Adrenal gland (tissue), 19 donors: ENCODE results near the gene PRKCSH. TPM values are rescaled to one million over a fixed set of nuclear protein-coding genes. Genes with fewer than 3 reads are reported as not detected.
A peak's percentile ranks its signal among the peaks of the same experiment; 100 is the strongest.

Source experiments
- DNase-seq, 7 donors: peaks; one replicate each; pipeline ENCODE4 v3.0.0-alpha.2; 2019 to 2020
- H3K27ac ChIP-seq, 5 donors: fragments of 200-600 bp; sonication (generic) in 4 of 5; 1 replicate in 3 of 5; 2 replicates in 2 of 5; pipeline versions ENCODE4 v1.5.1 to v1.8.0; 2016 to 2020; ENCODE audit warnings: mild to moderate bottlenecking in 1 of 5
- H3K27me3 ChIP-seq: fragments of 200-600 bp; 2 replicates; pipeline ENCODE4 v1.8.0; 2021
- H3K36me3 ChIP-seq, 2 donors: fragments of 200-600 bp; replicated peaks in 1 of 2; 1 replicate in 1 of 2; 2 replicates in 1 of 2; pipeline versions ENCODE4 v1.5.1 to v1.8.0; 2018 to 2022
- H3K4me1 ChIP-seq, 2 donors: fragments of 200-600 bp; replicated peaks in 1 of 2; 1 replicate in 1 of 2; 2 replicates in 1 of 2; pipeline versions ENCODE4 v1.5.1 to v1.8.0; 2018 to 2021
- H3K4me3 ChIP-seq, 4 donors: fragments of 200-600 bp; sonication (generic) in 3 of 4; one replicate each; pipeline ENCODE4 v1.5.1; 2016 to 2018
- H3K9me3 ChIP-seq, 3 donors: fragments of 200-600 bp; sonication (generic) in 1 of 3; replicated peaks in 1 of 3; 1 replicate in 2 of 3; 2 replicates in 1 of 3; pipeline versions ENCODE4 v1.5.1 to v1.8.0; 2016 to 2021
- CTCF ChIP-seq, 6 experiments: fragments of 450-650 bp in 4 of 6; fragments of 200-600 bp in 2 of 6; sonication (generic) in 1 of 6; IDR thresholded peaks; 1 replicate in 5 of 6; 2 replicates in 1 of 6; pipeline versions ENCODE4 v1.5.1 to v1.8.0; 2016 to 2021; ENCODE audit warnings: antibody characterized with exemption in 6 of 6, mild to moderate bottlenecking in 2 of 6, moderate library complexity in 1 of 6
- POLR2A ChIP-seq, 2 donors: fragments of 450-650 bp; IDR thresholded peaks; one replicate each; pipeline ENCODE4 v1.6.1; 2017; ENCODE audit warnings: antibody characterized with exemption in 2 of 2, mild to moderate bottlenecking in 2 of 2, moderate library complexity in 1 of 2
- WGBS, 4 donors: extraction: QIAGEN DNeasy Blood & Tissue Kit in 2 of 4; methylation state at CpG; one replicate each; pipeline versions ENCODE4 v1.1.5 to v1.1.7; 2013 to 2017; 5-methylcytosine and 5-hydroxymethylcytosine counted together
- intact Hi-C, 2 donors: fragments of 100-400 bp; cut with DNase I; formaldehyde crosslinking; loops; one replicate each; pipeline versions ENCODE4 v1.14.1 to v1.15.0; 2022 to 2023
- long read RNA-seq, 10 donors: library from polyadenylated mRNA in 3 of 10; unstranded in 2 of 10; stranded (forward) in 1 of 10; transcript quantifications; one replicate each; pipeline ENCODE4 v2.0.0 and lab custom pipeline, GENCODE V29; 2021 to 2026
- polyA plus RNA-seq, 3 donors: library from polyadenylated mRNA; stranded (reverse); fragments of 200-250 nt in 2 of 3; fragments of 350-450 nt in 1 of 3; fragmentation: Illumina TruSeq in 1 of 3; extraction: RNeasy Lipid Tissue Mini Kit (QIAGEN cat#74804) in 1 of 3; gene quantifications; one replicate each; pipeline ENCODE4 v1.2.3, GENCODE V29; 2013 to 2014
- total RNA-seq, 9 donors: library from RNA; depleted of rRNA in 4 of 9; stranded (reverse); fragments of >200 nt in 4 of 9; fragments of 120-200 nt in 1 of 9; fragmentation: NEBNext Ultra II Directional in 1 of 9; extraction: Animal tissue kit (Norgen Biotek cat#: 25700) in 1 of 9; gene quantifications; one replicate each; pipeline versions ENCODE4 v1.1.0 to v1.2.4, GENCODE V29; 2013 to 2023
- donor health status: healthy with polysubstance abuse.
- donor health status: Bipolar disorder and iron deficiency.
- donor health status: DM: yes; HTN: yes; CAD: no.
- donor health status: DM: no; HTN: no; CAD: no.
- donor health status: DM: no; HTN: no; CAD: no.
- donor health status: DM: yes; HTN: yes; CAD: no.

PRKCSH gene
- total RNA-seq (100 to 1,000 TPM in 8 of 9 donors, 10 to 100 TPM in 1; 64.4 to 359 (median 246) TPM), polyA plus RNA-seq (100 to 1,000 TPM; 142 to 228 (median 177) TPM)
- long read RNA-seq, donor 1, partial matches to known transcripts = 0 of 1 reads
- long read RNA-seq, donor 1, other reads (novel, unspliced or antisense) = 0 of 1 reads
- long read RNA-seq, donor 2, partial matches to known transcripts = 5 of 17 reads
- long read RNA-seq, donor 2, other reads (novel, unspliced or antisense) = 8 of 17 reads
- long read RNA-seq, donor 3, partial matches to known transcripts = 0 of 2 reads
- long read RNA-seq, donor 3, other reads (novel, unspliced or antisense) = 0 of 2 reads
- long read RNA-seq, donor 4, partial matches to known transcripts = 1 of 7 reads
- long read RNA-seq, donor 4, other reads (novel, unspliced or antisense) = 6 of 7 reads
- long read RNA-seq, donor 5, transcript PRKCSH-217 (18 exons, 2,100 nt) = major isoform, 9 of 218 reads
- long read RNA-seq, donor 5, partial matches to known transcripts = 48 of 218 reads
- long read RNA-seq, donor 5, other reads (novel, unspliced or antisense) = 155 of 218 reads
- long read RNA-seq, donor 6, partial matches to known transcripts = 5 of 19 reads
- long read RNA-seq, donor 6, other reads (novel, unspliced or antisense) = 13 of 19 reads
- long read RNA-seq, donor 7, partial matches to known transcripts = 0 of 1 reads
- long read RNA-seq, donor 7, other reads (novel, unspliced or antisense) = 0 of 1 reads
- long read RNA-seq, donor 8, transcript PRKCSH-209 (17 exons, 1,898 nt) = major isoform, 6 of 33 reads
- long read RNA-seq, donor 8, partial matches to known transcripts = 0 of 33 reads
- long read RNA-seq, donor 8, other reads (novel, unspliced or antisense) = 26 of 33 reads
- long read RNA-seq, donor 9, partial matches to known transcripts = 17 of 18 reads
- long read RNA-seq, donor 9, other reads (novel, unspliced or antisense) = 0 of 18 reads
- long read RNA-seq, donor 10, partial matches to known transcripts = 0 of 6 reads
- long read RNA-seq, donor 10, other reads (novel, unspliced or antisense) = 5 of 6 reads

DNA sequence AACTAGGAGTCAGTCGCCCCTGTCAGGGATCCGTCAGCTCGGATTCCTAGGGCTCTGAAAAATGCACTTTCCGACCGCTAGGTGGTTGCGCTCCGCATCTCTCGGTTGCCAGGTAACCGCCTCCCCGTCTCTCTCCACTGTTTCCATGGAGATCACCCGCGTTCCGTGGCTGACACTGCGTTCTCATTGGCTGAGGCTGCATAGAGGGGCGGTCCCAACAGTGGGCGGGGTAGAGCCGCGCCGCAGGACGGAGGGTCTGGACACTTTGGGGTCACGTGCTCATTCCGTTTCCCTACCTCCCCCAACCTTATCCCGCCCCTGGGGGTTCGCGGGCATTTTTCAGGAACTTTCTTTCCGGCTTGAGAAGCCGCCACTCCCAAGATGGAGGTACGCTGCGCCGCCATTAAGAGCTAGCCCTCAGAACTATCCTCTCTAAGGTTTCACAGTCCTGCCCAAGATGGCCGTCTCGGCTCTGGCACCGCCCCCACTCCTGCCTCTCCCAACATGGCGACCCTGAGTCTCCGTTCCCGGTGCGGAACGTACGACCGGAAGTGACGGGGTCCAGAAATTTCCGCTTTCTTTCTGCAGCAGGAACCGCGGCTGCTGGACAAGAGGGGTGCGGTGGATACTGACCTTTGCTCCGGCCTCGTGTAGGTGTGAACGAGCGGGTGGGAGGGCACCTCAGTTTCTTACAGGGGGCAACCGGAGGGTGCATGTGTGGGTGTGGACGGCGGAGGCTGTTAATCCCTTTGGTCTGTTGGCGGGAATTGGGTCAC lies at the start of gene PRKCSH, which contains the start of gene ODAD3:
PRKCSH (plus strand) TSS at position 579 of the 776 bp plus-strand sequence. CDS start 483 bp downstream, outside the sequence.
ODAD3 (minus strand) TSS at position 65 of the 776 bp plus-strand sequence. CDS start 105 bp downstream, outside the sequence.
- no peaks in the 10 kb centered on the region for H3K27me3 ChIP-seq
- H3K4me1 ChIP-seq = peaks cover 12 to 17% of the 10 kb centered on the region in 2 donors
- peak; percentile 99 to 100 (median 100) for DNase-seq
- peak in 1 of 2 donors; percentile 34 for TF ChIP-seq POLR2A (IDR thresholded peaks at IDR 0.05)
- TF ChIP-seq CTCF (IDR thresholded peaks at IDR 0.05) = peak; percentile 89 to 99 (median 98)
- peak within 1 kb of the TSS in 4 of 5 donors; percentile 57 to 87 (median 72) for H3K27ac ChIP-seq
- no peaks in the 10 kb centered on the region for H3K9me3 ChIP-seq
- intact Hi-C loops = no loop called here
- H3K36me3 ChIP-seq = peaks cover 0 to 39% of the 10 kb centered on the region in 2 donors
- WGBS, 4 donors = 0 to 1% (median 0%) methylated on average over 1 to 53 of the region's 53 CpGs
- H3K4me3 ChIP-seq = peak within 1 kb of the TSS in 3 of 4 donors; percentile 4 to 81 (median 78)

- no peak for TF ChIP-seq CTCF (IDR thresholded peaks at IDR 0.05)
- no peak for TF ChIP-seq POLR2A (IDR thresholded peaks at IDR 0.05)
- Histone ChIP-seq H3K9me3 (no peaks in the 10 kb centered on the region), H3K27ac (peak overlapping the region in 1 of 5 donors; percentile 3), H3K27me3 (no peaks in the 10 kb centered on the region), H3K4me3 (no peak overlapping the region), H3K4me1 (peaks cover 3 to 14% of the 10 kb centered on the region in 2 donors), H3K36me3 (no peaks in the 10 kb centered on the region)
- no peak for DNase-seq
- intact Hi-C loops = loop anchor here in 1 of 2 donors (5.0 kb wide), 1 partner anchor 45 kb away; no protein-coding TSS in a partner anchor
- 75 to 81% (median 78%) methylated on average over 19 of the region's 19 CpGs for WGBS, 4 donors
These were observed 48.0 kb upstream of the PRKCSH start for GRCh38 chr19:11387162-11388034.

- H3K27me3 ChIP-seq = no peaks in the 10 kb centered on the region
- H3K36me3 ChIP-seq = no peaks in the 10 kb centered on the region
- H3K27ac ChIP-seq = no peak overlapping the region
- no peak overlapping the region for H3K4me3 ChIP-seq
- DNase-seq = no peak
- TF ChIP-seq CTCF (IDR thresholded peaks at IDR 0.05) = no peak
- no peak for TF ChIP-seq POLR2A (IDR thresholded peaks at IDR 0.05)
- no peaks in the 10 kb centered on the region for H3K9me3 ChIP-seq
- WGBS, 4 donors = 91 to 100% (median 95%) methylated on average over 2 of the region's 2 CpGs
- no peaks in the 10 kb centered on the region for H3K4me1 ChIP-seq
- intact Hi-C loops = no loop called here
These were observed 45.1 kb upstream of the PRKCSH start for GRCh38 chr19:11390359-11390758.
